Natural killer cell (primary cell): ENCODE measurements around the gene GAS6. TPM values are rescaled to one million over a fixed set of nuclear protein-coding genes. Genes with fewer than 3 reads are reported as not detected.
A peak's percentile ranks its signal among the peaks of the same experiment; 100 is the strongest.

ENCODE experiments used
- ATAC-seq, 3 donors: fragments of 150-1000 bp in 2 of 3; fragments of 200-7000 bp in 1 of 3; cut with Tn5 transposase; 1 replicate in 1 of 3; 2 replicates in 2 of 3; pipeline ENCODE4 v1.10.0; 2021; ENCODE audit warnings: mild to moderate bottlenecking in 2 of 3, moderate library complexity in 2 of 3
- DNase-seq, 2 donors: peaks; one replicate each; pipeline versions ENCODE4 v3.0.0 to v3.0.0-alpha.2; 2013 to 2021; ENCODE audit warnings: mixed read lengths in 1 of 2
- H3K27ac ChIP-seq: one replicate; pipeline ENCODE4 v1.5.1; 2013; ENCODE audit warnings: mild to moderate bottlenecking, low read length
- H3K27me3 ChIP-seq: one replicate; pipeline ENCODE4 v1.6.1; 2013; ENCODE audit warnings: low read length; ENCODE audit not compliant: control insufficient read depth, insufficient read depth
- H3K36me3 ChIP-seq: one replicate; pipeline ENCODE4 v1.6.1; 2013; ENCODE audit warnings: low read length; ENCODE audit not compliant: control insufficient read depth, insufficient read depth
- H3K4me1 ChIP-seq: one replicate; pipeline ENCODE4 v1.6.1; 2013; ENCODE audit warnings: low read length; ENCODE audit not compliant: control insufficient read depth, insufficient read depth
- H3K4me3 ChIP-seq: one replicate; pipeline ENCODE4 v1.5.1; 2013; ENCODE audit warnings: low read length
- H3K9me3 ChIP-seq: one replicate; pipeline ENCODE4 v1.6.1; 2013; ENCODE audit warnings: low read length; ENCODE audit not compliant: control insufficient read depth, insufficient read depth
- H3K27ac Mint-ChIP-seq, 2 donors: one replicate each; pipeline ENCODE4 v1.8.0; 2022; ENCODE audit warnings: mild to moderate bottlenecking in 2 of 2, mixed read lengths in 2 of 2, moderate library complexity in 1 of 2
- H3K27me3 Mint-ChIP-seq, 2 donors: one replicate each; pipeline ENCODE4 v1.8.0; 2022; ENCODE audit warnings: low read depth in 2 of 2, mixed read lengths in 2 of 2
- H3K36me3 Mint-ChIP-seq: one replicate; pipeline ENCODE4 v1.8.0; 2022; ENCODE audit warnings: mixed read lengths
- H3K4me1 Mint-ChIP-seq, 2 donors: one replicate each; pipeline ENCODE4 v1.8.0; 2022; ENCODE audit warnings: mixed read lengths in 2 of 2
- H3K4me3 Mint-ChIP-seq: one replicate; pipeline ENCODE4 v1.8.0; 2022; ENCODE audit warnings: mild to moderate bottlenecking, moderate library complexity, mixed read lengths
- H3K9me3 Mint-ChIP-seq, 2 donors: one replicate each; pipeline ENCODE4 v1.8.0; 2022; ENCODE audit warnings: mixed read lengths in 2 of 2
- CTCF ChIP-seq: fragments of 200-600 bp; IDR thresholded peaks from one replicate; pipeline ENCODE4 v1.8.0; 2022; ENCODE audit warnings: antibody characterized with exemption
- WGBS: methylation state at CpG from one replicate; pipeline ENCODE4 v1.1.7; 2013; ENCODE audit warnings: missing lambda C conversion rate; ENCODE audit not compliant: insufficient coverage; 5-methylcytosine and 5-hydroxymethylcytosine counted together
- intact Hi-C: fragments of 100-400 bp; cut with micrococcal nuclease; formaldehyde crosslinking; loops from one replicate; pipeline ENCODE4 v1.14.2; 2022
- total RNA-seq, 4 donors: library from RNA; stranded (reverse); fragments of 120-200 nt in 1 of 4; gene quantifications; one replicate each; pipeline versions ENCODE4 v1.2.3 to v1.2.4, GENCODE V29; 2013 to 2022

GAS6 gene
- total RNA-seq, 3 donors from 2014 or later (not counting 1 experiment from before 2014, with no cell fraction given) = 0.40 to 1.4 (median 0.41) TPM

DNA sequence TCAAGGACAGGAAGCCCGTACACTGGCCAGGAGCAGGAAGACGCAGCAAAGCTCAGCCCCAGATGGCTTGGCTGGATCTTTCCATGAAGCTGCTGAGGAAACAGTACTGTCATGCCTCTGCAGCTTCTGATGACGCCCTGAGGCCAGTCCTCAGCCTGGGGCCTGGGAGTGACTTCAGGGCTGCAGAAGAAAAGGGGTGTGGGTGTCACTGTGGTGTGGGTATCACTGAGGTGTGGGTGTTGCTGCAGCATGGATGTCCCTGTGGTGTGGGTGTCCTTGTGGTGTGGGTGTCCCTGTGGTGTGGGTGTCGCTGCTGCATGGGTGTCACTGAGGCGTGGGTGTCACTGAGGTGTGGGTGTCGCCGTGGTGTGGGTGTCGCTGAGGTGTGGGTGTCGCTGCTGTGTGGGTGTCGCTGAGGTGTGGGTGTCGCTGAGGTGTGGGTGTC, 12.0 kb upstream of the GAS6 start:
- peak; percentile 75 to 81 (median 80) for ATAC-seq
- H3K27ac ChIP-seq = peak overlapping the region; percentile 74
- H3K4me1 ChIP-seq = peaks cover 35% of the 10 kb centered on the region
- TF ChIP-seq CTCF = no peak
- H3K36me3 Mint-ChIP-seq = no peaks in the 10 kb centered on the region
- peaks cover 10 to 30% of the 10 kb centered on the region in 2 donors for H3K4me1 Mint-ChIP-seq
- 41% methylated on average over 11 of the region's 11 CpGs for WGBS
- peak overlapping the region; percentile 94 to 97 for H3K27ac Mint-ChIP-seq
- DNase-seq = peak; percentile 51 to 71
- peaks cover 27% of the 10 kb centered on the region for H3K9me3 ChIP-seq
- intact Hi-C loops = loop anchor here (2.0 to 10.0 kb wide), 3 partner anchors 273 to 691 kb away; no protein-coding TSS in a partner anchor
- H3K4me3 Mint-ChIP-seq = peak overlapping the region; percentile 82
- no peak overlapping the region for H3K4me3 ChIP-seq
- peaks cover 21 to 23% of the 10 kb centered on the region in 2 donors for H3K27me3 Mint-ChIP-seq
- H3K27me3 ChIP-seq = peaks cover 7% of the 10 kb centered on the region
- peaks cover 0 to 2% of the 10 kb centered on the region in 2 donors for H3K9me3 Mint-ChIP-seq
- H3K36me3 ChIP-seq = no peaks in the 10 kb centered on the region

DNA sequence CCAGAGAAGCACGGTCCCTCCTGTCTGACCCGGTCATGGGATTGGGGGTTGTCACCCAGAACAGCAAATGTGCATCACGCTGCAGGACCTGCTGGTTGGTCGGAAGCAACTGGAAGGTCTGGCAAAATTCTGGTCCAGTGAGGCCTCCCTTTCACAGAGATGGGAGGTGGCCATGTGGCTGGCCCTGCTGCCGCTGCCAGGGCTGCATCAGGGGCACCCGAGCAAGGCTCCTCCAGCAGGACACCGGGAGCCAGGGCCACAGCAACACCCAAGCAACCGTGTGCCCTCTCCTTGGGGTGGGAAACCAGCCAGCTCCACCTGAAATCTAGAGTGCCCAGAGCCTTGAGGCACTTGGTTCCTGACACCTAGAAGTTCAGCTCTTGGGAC, 11.5 kb upstream of the GAS6 start:
- Mint-ChIP-seq H3K9me3 (peaks cover 0 to 2% of the 10 kb centered on the region in 2 donors), H3K36me3 (no peaks in the 10 kb centered on the region), H3K27ac (peak overlapping the region; percentile 94 to 97), H3K4me1 (peaks cover 6 to 27% of the 10 kb centered on the region in 2 donors), H3K4me3 (peak overlapping the region; percentile 82), H3K27me3 (peaks cover 21 to 23% of the 10 kb centered on the region in 2 donors)
- ATAC-seq (no peak), DNase-seq (no peak)
- 94% methylated on average over 8 of the region's 8 CpGs for WGBS
- H3K4me1 ChIP-seq = peaks cover 31% of the 10 kb centered on the region
- peaks cover 27% of the 10 kb centered on the region for H3K9me3 ChIP-seq
- intact Hi-C loops = loop anchor here (10.0 kb wide), 1 partner anchor 691 kb away; no protein-coding TSS in a partner anchor
- H3K36me3 ChIP-seq = no peaks in the 10 kb centered on the region
- no peak for TF ChIP-seq CTCF
- peak overlapping the region; percentile 74 for H3K27ac ChIP-seq
- peaks cover 7% of the 10 kb centered on the region for H3K27me3 ChIP-seq
- H3K4me3 ChIP-seq = no peak overlapping the region

- Mint-ChIP-seq H3K27me3 (peaks cover 21 to 29% of the 10 kb centered on the region in 2 donors), H3K36me3 (no peaks in the 10 kb centered on the region), H3K9me3 (peaks cover 0 to 2% of the 10 kb centered on the region in 2 donors), H3K4me1 (peaks cover 6 to 27% of the 10 kb centered on the region in 2 donors), H3K4me3 (peak overlapping the region; percentile 82), H3K27ac (peak overlapping the region in 1 of 2 donors; percentile 94)
- H3K27ac ChIP-seq = no peak overlapping the region
- no peak for DNase-seq
- no peak overlapping the region for H3K4me3 ChIP-seq
- WGBS = 83% methylated on average over 26 of the region's 26 CpGs
- intact Hi-C loops = loop anchor here (10.0 kb wide), 1 partner anchor 690 kb away; no protein-coding TSS in a partner anchor
- H3K4me1 ChIP-seq = peaks cover 31% of the 10 kb centered on the region
- ATAC-seq = no peak
- peaks cover 27% of the 10 kb centered on the region for H3K9me3 ChIP-seq
- H3K27me3 ChIP-seq = peaks cover 7% of the 10 kb centered on the region
- H3K36me3 ChIP-seq = no peaks in the 10 kb centered on the region
- TF ChIP-seq CTCF = no peak
Measured at GRCh38 chr13:113874579-113875428, 10.9 kb upstream of the GAS6 start.
